Tibial artery (tissue), 4 donors: Measurements from ENCODE around the gene TMEM41A.
"Not testable (repeated sequence)": the region's sequence is repeated elsewhere in the genome, so short reads cannot be mapped to it uniquely, and the experiment has no call there.

Experiments used
- DNase-seq, 2 donors: peaks; one replicate each; pipeline ENCODE4 v3.0.0-alpha.2; 2019
- H3K27ac ChIP-seq, 2 donors: fragments of 200-600 bp; sonication (generic) in 1 of 2; 1 replicate in 1 of 2; 2 replicates in 1 of 2; pipeline ENCODE4 v1.5.1; 2018 to 2019; ENCODE audit warnings: mild to moderate bottlenecking in 1 of 2
- H3K27me3 ChIP-seq, 2 donors: fragments of 200-600 bp; sonication (generic) in 1 of 2; one replicate each; pipeline versions ENCODE4 v1.5.1 to v1.6.0; 2016 to 2019
- H3K36me3 ChIP-seq, 3 donors: fragments of 200-600 bp; sonication (generic) in 2 of 3; one replicate each; pipeline ENCODE4 v1.5.1; 2016 to 2019; ENCODE audit warnings: mild to moderate bottlenecking in 2 of 3
- H3K4me1 ChIP-seq, 4 donors: fragments of 200-600 bp; sonication (generic) in 2 of 4; 1 replicate in 3 of 4; 2 replicates in 1 of 4; pipeline ENCODE4 v1.5.1; 2016 to 2019
- H3K4me3 ChIP-seq, 2 donors: fragments of 200-600 bp; sonication (generic) in 1 of 2; 1 replicate in 1 of 2; 2 replicates in 1 of 2; pipeline ENCODE4 v1.5.1; 2018 to 2019; ENCODE audit warnings: mild to moderate bottlenecking in 2 of 2
- H3K9me3 ChIP-seq, 3 donors: fragments of 200-600 bp; sonication (generic) in 1 of 3; one replicate each; pipeline ENCODE4 v1.5.1; 2016 to 2019
- CTCF ChIP-seq, 2 experiments: fragments of 200-600 bp in 1 of 2; fragments of 450-650 bp in 1 of 2; IDR thresholded peaks; one replicate each; pipeline ENCODE4 v1.5.1; 2017 to 2019; ENCODE audit warnings: antibody characterized with exemption in 2 of 2, mild to moderate bottlenecking in 1 of 2, moderate library complexity in 1 of 2
- intact Hi-C: fragments of 100-400 bp; cut with DNase I; formaldehyde crosslinking; loops from one replicate; pipeline ENCODE4 v1.15.0; 2023; ENCODE audit warnings: low total_unique reads

The TMEM41A gene

DNA sequence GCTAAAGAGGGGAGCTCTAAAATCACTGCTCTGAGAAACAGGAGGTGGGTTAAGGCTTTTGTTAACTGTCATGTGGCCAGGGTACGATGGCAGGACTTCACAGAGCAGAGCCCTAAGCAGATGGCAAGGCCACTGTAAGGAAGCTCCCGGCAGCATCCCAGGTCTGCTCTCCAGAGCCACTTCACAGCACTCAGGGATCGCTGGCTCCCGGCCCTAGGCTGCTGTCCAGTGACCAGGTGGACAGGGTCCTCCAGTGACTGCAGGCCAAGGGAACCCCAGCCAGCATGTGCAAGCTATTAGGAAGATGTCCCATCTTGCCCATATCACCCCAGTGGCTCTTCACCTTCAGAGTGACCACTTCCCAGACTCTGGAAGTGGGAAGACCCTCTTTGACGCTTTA lies 10.4 kb downstream of the TMEM41A start:
- Histone ChIP-seq H3K27me3 (no peaks in the 10 kb centered on the region), H3K9me3 (no peaks in the 10 kb centered on the region), H3K4me3 (no peak overlapping the region), H3K27ac (no peak overlapping the region), H3K4me1 (no peaks in the 10 kb centered on the region), H3K36me3 (peaks cover 15 to 75% (median 49%) of the 10 kb centered on the region in 3 donors)
- intact Hi-C loops: no loop called here
- TF ChIP-seq CTCF (IDR thresholded peaks at IDR 0.05): no peak
- no peak for DNase-seq

DNA sequence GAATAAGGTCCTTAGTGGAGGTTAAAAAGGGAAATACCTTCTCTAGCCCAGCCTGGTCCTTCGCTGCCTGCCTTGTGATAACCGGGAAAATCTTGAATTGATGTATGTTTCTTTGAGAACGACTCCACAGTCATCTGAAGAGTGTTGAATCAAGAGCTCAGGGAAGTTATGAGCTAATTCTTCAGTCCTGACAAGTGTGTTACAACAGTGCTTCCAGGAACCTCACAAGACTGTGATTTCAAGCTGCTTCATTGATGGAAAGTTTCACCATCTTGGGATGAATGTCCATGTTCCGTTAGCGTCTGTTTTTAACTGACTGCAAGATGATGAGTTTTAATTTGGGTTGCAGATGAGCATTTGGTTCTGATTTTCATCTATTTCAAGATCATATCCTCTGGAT lies 12.4 kb downstream of the TMEM41A start:
- peaks cover 15 to 77% (median 62%) of the 10 kb centered on the region in 3 donors for H3K36me3 ChIP-seq
- no peaks in the 10 kb centered on the region for H3K9me3 ChIP-seq
- no peak overlapping the region for H3K27ac ChIP-seq
- no peak for DNase-seq
- H3K27me3 ChIP-seq: no peaks in the 10 kb centered on the region
- TF ChIP-seq CTCF (IDR thresholded peaks at IDR 0.05): no peak
- H3K4me1 ChIP-seq: no peaks in the 10 kb centered on the region
- intact Hi-C loops: no loop called here
- H3K4me3 ChIP-seq: no peak overlapping the region

- DNase-seq: no peak
- Histone ChIP-seq H3K27me3 (no peaks in the 10 kb centered on the region), H3K4me3 (no peak overlapping the region), H3K4me1 (no peaks in the 10 kb centered on the region), H3K9me3 (no peaks in the 10 kb centered on the region), H3K36me3 (peaks cover 19 to 78% (median 64%) of the 10 kb centered on the region in 3 donors), H3K27ac (no peak overlapping the region)
- intact Hi-C loops: no loop called here
- no peak for TF ChIP-seq CTCF (IDR thresholded peaks at IDR 0.05)
Measured at GRCh38 chr3:185484296-185484695, 14.5 kb downstream of the TMEM41A start.

GRCh38 chr3:185479373-185479945 lies 19.4 kb downstream of the TMEM41A start:
- DNase-seq: no peak
- H3K27me3 ChIP-seq: no peaks in the 10 kb centered on the region
- no peaks in the 10 kb centered on the region for H3K4me1 ChIP-seq
- no peak overlapping the region for H3K27ac ChIP-seq
- H3K36me3 ChIP-seq: peaks cover 24 to 92% (median 41%) of the 10 kb centered on the region in 3 donors
- TF ChIP-seq CTCF (IDR thresholded peaks at IDR 0.05): no peak
- H3K4me3 ChIP-seq: no peak overlapping the region
- H3K9me3 ChIP-seq: no peaks in the 10 kb centered on the region
- intact Hi-C loops: no loop called here

- TF ChIP-seq CTCF (IDR thresholded peaks at IDR 0.05): no peak
- intact Hi-C loops: no loop called here
- no peak for DNase-seq
- Histone ChIP-seq H3K27me3 (no peaks in the 10 kb centered on the region), H3K27ac (no peak overlapping the region), H3K4me1 (no peaks in the 10 kb centered on the region), H3K4me3 (no peak overlapping the region), H3K36me3 (peaks cover 29 to 97% (median 55%) of the 10 kb centered on the region in 3 donors), H3K9me3 (no peaks in the 10 kb centered on the region)
Measured at GRCh38 chr3:185477316-185477715, 21.5 kb downstream of the TMEM41A start.

- H3K4me3 ChIP-seq, H3K9me3 ChIP-seq, H3K27me3 ChIP-seq, intact Hi-C loops, H3K4me1 ChIP-seq, H3K27ac ChIP-seq, DNase-seq: not testable (repeated sequence)
- H3K36me3 ChIP-seq: peaks cover 29 to 75% (median 33%) of the 10 kb centered on the region in 3 donors
Measured at GRCh38 chr3:185474922-185475321, 23.9 kb downstream of the TMEM41A start.
